Mesothelial cell of epicardium (in vitro differentiated cells): ENCODE measurements around the gene PRLHR. TPM values are rescaled to one million over a fixed set of nuclear protein-coding genes. Genes with fewer than 3 reads are reported as not detected.
"Not testable (repeated sequence)": the region's sequence is repeated elsewhere in the genome, so short reads cannot be mapped to it uniquely, and the experiment has no call there.

Source experiments
- DNase-seq, 2 experiments: peaks; one replicate each; pipeline ENCODE4 v3.0.0; 2021; ENCODE audit warnings: low spot score in 2 of 2; ENCODE audit not compliant: unreplicated experiment in 2 of 2
- H3K27ac Mint-ChIP-seq: 2 replicates; pipeline ENCODE4 v1.8.0; 2021; ENCODE audit warnings: mixed read lengths
- H3K27me3 Mint-ChIP-seq: 2 replicates; pipeline ENCODE4 v1.8.0; 2021; ENCODE audit warnings: low read depth, mixed read lengths
- H3K36me3 Mint-ChIP-seq: 2 replicates; pipeline ENCODE4 v1.8.0; 2021; ENCODE audit warnings: mixed read lengths
- H3K4me1 Mint-ChIP-seq: 2 replicates; pipeline ENCODE4 v1.8.0; 2021; ENCODE audit warnings: mixed read lengths
- H3K4me3 Mint-ChIP-seq: 2 replicates; pipeline ENCODE4 v1.8.0; 2021; ENCODE audit warnings: mild to moderate bottlenecking, moderate library complexity, mixed read lengths
- H3K9me3 Mint-ChIP-seq: 2 replicates; pipeline ENCODE4 v1.8.0; 2021; ENCODE audit warnings: mixed read lengths
- CTCF ChIP-seq: fragments of 200-600 bp; sonication (generic); IDR thresholded peaks from one replicate; pipeline ENCODE4 v1.5.0; 2021; ENCODE audit warnings: antibody characterized with exemption; ENCODE audit not compliant: unreplicated experiment
- total RNA-seq: library from RNA; stranded (reverse); gene quantifications from 3 replicates; pipeline ENCODE4 v1.2.1, GENCODE V29; 2021

The PRLHR gene
- total RNA-seq, 1 donor from 2014 or later: not detected

- no peak for DNase-seq
- no peak overlapping the region for H3K4me3 Mint-ChIP-seq
- no peaks in the 10 kb centered on the region for H3K36me3 Mint-ChIP-seq
- H3K27me3 Mint-ChIP-seq: peaks cover 72% of the 10 kb centered on the region
- no peak overlapping the region for H3K27ac Mint-ChIP-seq
- H3K4me1 Mint-ChIP-seq: no peaks in the 10 kb centered on the region
- TF ChIP-seq CTCF: no peak
- no peaks in the 10 kb centered on the region for H3K9me3 Mint-ChIP-seq
Measured at GRCh38 chr10:118629211-118629610, 33.8 kb upstream of the PRLHR start.

- TF ChIP-seq CTCF: no peak
- Mint-ChIP-seq H3K27ac (no peak overlapping the region), H3K4me3 (no peak overlapping the region), H3K4me1 (no peaks in the 10 kb centered on the region), H3K36me3 (no peaks in the 10 kb centered on the region), H3K27me3 (peaks cover 73% of the 10 kb centered on the region), H3K9me3 (no peaks in the 10 kb centered on the region)
- no peak for DNase-seq
Measured at GRCh38 chr10:118628397-118628796, 32.9 kb upstream of the PRLHR start.

GRCh38 chr10:118626953-118627352, 31.5 kb upstream of the PRLHR start:
- no peak for DNase-seq
- no peaks in the 10 kb centered on the region for H3K36me3 Mint-ChIP-seq
- H3K4me1 Mint-ChIP-seq: no peaks in the 10 kb centered on the region
- no peaks in the 10 kb centered on the region for H3K9me3 Mint-ChIP-seq
- no peak for TF ChIP-seq CTCF
- H3K27ac Mint-ChIP-seq: no peak overlapping the region
- peaks cover 66% of the 10 kb centered on the region for H3K27me3 Mint-ChIP-seq
- no peak overlapping the region for H3K4me3 Mint-ChIP-seq

GRCh38 chr10:118625504-118625903, 30.1 kb upstream of the PRLHR start:
- no peak for TF ChIP-seq CTCF
- H3K27ac Mint-ChIP-seq: no peak overlapping the region
- H3K27me3 Mint-ChIP-seq: peaks cover 64% of the 10 kb centered on the region
- H3K36me3 Mint-ChIP-seq: no peaks in the 10 kb centered on the region
- H3K4me3 Mint-ChIP-seq: no peak overlapping the region
- H3K4me1 Mint-ChIP-seq: peaks cover 7% of the 10 kb centered on the region
- DNase-seq: no peak
- H3K9me3 Mint-ChIP-seq: no peaks in the 10 kb centered on the region

- TF ChIP-seq CTCF: no peak
- DNase-seq: no peak
- no peaks in the 10 kb centered on the region for H3K36me3 Mint-ChIP-seq
- no peak overlapping the region for H3K27ac Mint-ChIP-seq
- H3K4me1 Mint-ChIP-seq: peaks cover 7% of the 10 kb centered on the region
- H3K9me3 Mint-ChIP-seq: no peaks in the 10 kb centered on the region
- peaks cover 64% of the 10 kb centered on the region for H3K27me3 Mint-ChIP-seq
- no peak overlapping the region for H3K4me3 Mint-ChIP-seq
Measured at GRCh38 chr10:118624747-118625146, 29.3 kb upstream of the PRLHR start.

- peaks cover 7% of the 10 kb centered on the region for H3K4me1 Mint-ChIP-seq
- no peaks in the 10 kb centered on the region for H3K36me3 Mint-ChIP-seq
- H3K27me3 Mint-ChIP-seq: peaks cover 67% of the 10 kb centered on the region
- no peak for DNase-seq
- no peak overlapping the region for H3K27ac Mint-ChIP-seq
- H3K4me3 Mint-ChIP-seq: no peak overlapping the region
- no peak for TF ChIP-seq CTCF
- no peaks in the 10 kb centered on the region for H3K9me3 Mint-ChIP-seq
Measured at GRCh38 chr10:118621304-118621942, 26.0 kb upstream of the PRLHR start.

- DNase-seq, H3K27ac Mint-ChIP-seq, H3K4me3 Mint-ChIP-seq, H3K36me3 Mint-ChIP-seq, H3K4me1 Mint-ChIP-seq, H3K9me3 Mint-ChIP-seq: not testable (repeated sequence)
- peaks cover 59% of the 10 kb centered on the region for H3K27me3 Mint-ChIP-seq
Measured at GRCh38 chr10:118613863-118614262, 18.4 kb upstream of the PRLHR start.
